ENCODE data around the gene TH. TPM values are rescaled to one million over a fixed set of nuclear protein-coding genes. Genes with fewer than 3 reads are reported as not detected.

The TH gene
- total RNA-seq, 4 donors from 2014 or later: 1.3 TPM; not detected in 3

- peaks cover 0 to 23% (median 0%) of the 10 kb centered on the region in 4 donors for H3K27me3 ChIP-seq
- 86% methylated on average over 13 of the region's 22 CpGs for WGBS
- TF ChIP-seq POLR2AphosphoS5 (IDR thresholded peaks at IDR 0.05): no peak
- no peak for TF ChIP-seq POLR2A (IDR thresholded peaks at IDR 0.05; ENCODE audit: low read depth)
- TF ChIP-seq EP300 (IDR thresholded peaks at IDR 0.05): no peak
- no peak for TF ChIP-seq CTCF (IDR thresholded peaks at IDR 0.05)
- intact Hi-C loops (cut with DNase I): loop anchor here (10.0 kb wide), 1 partner anchor 335 kb away; no protein-coding TSS in a partner anchor
- no peak overlapping the region for H3K27ac ChIP-seq (replicated peaks in 1 of 4)
- H3K4me3 ChIP-seq: no peak overlapping the region
- H3K4me1 ChIP-seq: peaks cover 0 to 4% (median 0%) of the 10 kb centered on the region in 4 donors
- no peaks in the 10 kb centered on the region for H3K36me3 ChIP-seq
- no peaks in the 10 kb centered on the region for H3K9me3 ChIP-seq
- DNase-seq (ENCODE audit: extremely low spot score): no peak
These were observed 28.1 kb upstream of the TH start for GRCh38 chr11:2199466-2200341.

GRCh38 chr11:2198621-2199365, 27.2 kb upstream of the TH start:
- Histone ChIP-seq H3K36me3 (no peaks in the 10 kb centered on the region), H3K9me3 (no peaks in the 10 kb centered on the region), H3K27me3 (peaks cover 0 to 26% (median 0%) of the 10 kb centered on the region in 4 donors), H3K4me1 (peaks cover 0 to 4% (median 0%) of the 10 kb centered on the region in 4 donors), H3K27ac (replicated peaks in 1 of 4) (no peak overlapping the region), H3K4me3 (no peak overlapping the region)
- TF ChIP-seq POLR2AphosphoS5 (IDR thresholded peaks at IDR 0.05): no peak
- TF ChIP-seq POLR2A (IDR thresholded peaks at IDR 0.05; ENCODE audit: low read depth): no peak
- TF ChIP-seq EP300 (IDR thresholded peaks at IDR 0.05): no peak
- TF ChIP-seq CTCF (IDR thresholded peaks at IDR 0.05): no peak
- no peak for DNase-seq (ENCODE audit: extremely low spot score)
- WGBS: 81% methylated on average over 11 of the region's 21 CpGs
- intact Hi-C loops (cut with DNase I): loop anchor here (10.0 kb wide), 1 partner anchor 336 kb away; no protein-coding TSS in a partner anchor

- DNase-seq (ENCODE audit: extremely low spot score): no peak
- 88% methylated on average over 19 of the region's 28 CpGs for WGBS
- no peak overlapping the region for H3K27ac ChIP-seq (replicated peaks in 1 of 4)
- H3K4me3 ChIP-seq: no peak overlapping the region
- peaks cover 0 to 26% (median 0%) of the 10 kb centered on the region in 4 donors for H3K27me3 ChIP-seq
- H3K4me1 ChIP-seq: peaks cover 0 to 4% (median 0%) of the 10 kb centered on the region in 4 donors
- H3K36me3 ChIP-seq: no peaks in the 10 kb centered on the region
- intact Hi-C loops (cut with DNase I): loop anchor here (1.0 to 10.0 kb wide), 3 partner anchors 107 to 337 kb away; no protein-coding TSS in a partner anchor
- TF ChIP-seq CTCF (IDR thresholded peaks at IDR 0.05) (no peak), POLR2A (IDR thresholded peaks at IDR 0.05; ENCODE audit: low read depth) (no peak), EP300 (IDR thresholded peaks at IDR 0.05) (no peak), POLR2AphosphoS5 (IDR thresholded peaks at IDR 0.05) (no peak)
- no peaks in the 10 kb centered on the region for H3K9me3 ChIP-seq
These were observed 26.3 kb upstream of the TH start for GRCh38 chr11:2197771-2198520.

GRCh38 chr11:2196970-2197770, 25.6 kb upstream of the TH start:
- Histone ChIP-seq H3K4me3 (no peak overlapping the region), H3K9me3 (no peaks in the 10 kb centered on the region), H3K27me3 (peaks cover 0 to 28% (median 0%) of the 10 kb centered on the region in 4 donors), H3K36me3 (no peaks in the 10 kb centered on the region), H3K27ac (replicated peaks in 1 of 4) (no peak overlapping the region), H3K4me1 (peaks cover 0 to 4% (median 0%) of the 10 kb centered on the region in 4 donors)
- WGBS: 44% methylated on average over 20 of the region's 23 CpGs
- intact Hi-C loops (cut with DNase I): loop anchor here (1.0 to 10.0 kb wide), 3 partner anchors 108 to 338 kb away; no protein-coding TSS in a partner anchor
- TF ChIP-seq POLR2AphosphoS5 (IDR thresholded peaks at IDR 0.05) (no peak), CTCF (IDR thresholded peaks at IDR 0.05) (peak; percentile 76 to 92 (median 88)), EP300 (IDR thresholded peaks at IDR 0.05) (no peak)
- peak; percentile 94 for DNase-seq (ENCODE audit: extremely low spot score)
